Calu3 (cell line): ENCODE data around the gene UNC80. TPM values are rescaled to one million over a fixed set of nuclear protein-coding genes. Genes with fewer than 3 reads are reported as not detected.

Experiments
- Bru-seq: library from RNA; stranded (reverse); fragments of 400-500 nt; gene quantifications from one replicate; lab custom pipeline; 2021; lab: Mats Ljungman, UMichigan
- BruChase-seq, 2 experiments: library from RNA; stranded (reverse); fragments of 400-500 nt; gene quantifications; one replicate each; lab custom pipeline; 2021; lab: Mats Ljungman, UMichigan
- BruUV-seq: library from RNA; stranded (reverse); fragments of 400-500 nt; replicated peaks from 2 replicates; lab custom pipeline; 2021; lab: Mats Ljungman, UMichigan
- CTCF ChIA-PET: fragments of 300-600 bp; sonication (Branson Sonifier 250); formaldehyde crosslinking; loops from one replicate; lab custom pipeline; 2022; ENCODE audit warnings: antibody characterized with exemption; lab: Charles Lee
- DNase-seq: peaks from one replicate; pipeline ENCODE4 v3.0.0; 2022
- H3K27ac Mint-ChIP-seq: one replicate; pipeline ENCODE4 v1.8.0; 2022; ENCODE audit warnings: mixed read lengths; ENCODE audit not compliant: unreplicated experiment
- H3K27me3 Mint-ChIP-seq: one replicate; pipeline ENCODE4 v1.8.0; 2022; ENCODE audit warnings: mixed read lengths; ENCODE audit not compliant: unreplicated experiment
- H3K36me3 Mint-ChIP-seq: one replicate; pipeline ENCODE4 v1.8.0; 2022; ENCODE audit warnings: mild to moderate bottlenecking, moderate library complexity, mixed read lengths; ENCODE audit not compliant: insufficient read depth, unreplicated experiment
- H3K4me1 Mint-ChIP-seq: one replicate; pipeline ENCODE4 v1.8.0; 2022; ENCODE audit warnings: mild to moderate bottlenecking, low read depth, mixed read lengths; ENCODE audit not compliant: unreplicated experiment
- H3K4me3 Mint-ChIP-seq: one replicate; pipeline ENCODE4 v1.8.0; 2022; ENCODE audit warnings: mild to moderate bottlenecking, low read depth, moderate library complexity, mixed read lengths; ENCODE audit not compliant: unreplicated experiment
- H3K9me3 Mint-ChIP-seq: one replicate; pipeline ENCODE4 v1.8.0; 2022; ENCODE audit warnings: low read depth, mixed read lengths; ENCODE audit not compliant: unreplicated experiment
- CTCF ChIP-seq: fragments of 200-600 bp; IDR thresholded peaks from one replicate; pipeline ENCODE4 v1.8.0; 2022; ENCODE audit warnings: antibody characterized with exemption; ENCODE audit not compliant: unreplicated experiment
- intact Hi-C: fragments of 100-400 bp; cut with micrococcal nuclease; formaldehyde crosslinking; loops from one replicate; pipeline ENCODE4 v1.10.0; 2022; ENCODE audit not compliant: unreplicated experiment
- long read RNA-seq: library from polyadenylated mRNA; stranded (forward); transcript quantifications from one replicate; pipeline ENCODE4 v2.0.0, GENCODE V29; 2022
- total RNA-seq: library from RNA; stranded (reverse); gene quantifications from 2 replicates; pipeline ENCODE4 v1.2.3, GENCODE V29; 2022

Gene UNC80
- not detected in 2 replicates for total RNA-seq
- percentile 4 among the genes with signal in this experiment for Bru-seq, nascent RNA
- percentile 5 among the genes with signal in this experiment for BruChase-seq, experiment 1, labeled RNA remaining after a 6-hour chase
- percentile 7 among the genes with signal in this experiment for BruChase-seq, experiment 2, labeled RNA remaining after a 2-hour chase
- long read RNA-seq: 0 reads

GRCh38 chr2:209771474-209772289, at the start of gene UNC80:
Gene UNC80 (plus strand): TSS chr2:209771832. CDS start chr2:209772073, 241 bp downstream.
- intact Hi-C loops: no loop called here
- H3K4me3 Mint-ChIP-seq: peak within 1 kb of the TSS; percentile 62
- DNase-seq: peak; percentile 80
- peaks cover 7% of the 10 kb centered on the region for H3K4me1 Mint-ChIP-seq
- peaks cover 32% of the 10 kb centered on the region for H3K27me3 Mint-ChIP-seq
- no peaks in the 10 kb centered on the region for H3K9me3 Mint-ChIP-seq
- BruUV-seq: no TSS peak
- CTCF ChIA-PET: interaction anchor here (0.7 kb wide), 1 partner anchor 405 kb away, joined by 4 read pairs; no protein-coding TSS in a partner anchor
- H3K27ac Mint-ChIP-seq: no peak within 1 kb of the TSS
- no peaks in the 10 kb centered on the region for H3K36me3 Mint-ChIP-seq
- no peak for TF ChIP-seq CTCF

- Mint-ChIP-seq H3K27ac (no peak overlapping the region), H3K27me3 (no peaks in the 10 kb centered on the region), H3K4me3 (no peak overlapping the region), H3K4me1 (no peaks in the 10 kb centered on the region), H3K9me3 (no peaks in the 10 kb centered on the region), H3K36me3 (no peaks in the 10 kb centered on the region)
- no peak for DNase-seq
- TF ChIP-seq CTCF: no peak
- no TSS peak for BruUV-seq
- intact Hi-C loops: no loop called here
- CTCF ChIA-PET: no interaction called here
Measured at GRCh38 chr2:209726311-209726710, 45.3 kb upstream of the UNC80 start.

- H3K4me1 Mint-ChIP-seq: no peaks in the 10 kb centered on the region
- intact Hi-C loops: no loop called here
- no peak for TF ChIP-seq CTCF
- CTCF ChIA-PET: no interaction called here
- no peak overlapping the region for H3K4me3 Mint-ChIP-seq
- no peaks in the 10 kb centered on the region for H3K9me3 Mint-ChIP-seq
- no peak for DNase-seq
- BruUV-seq: no TSS peak
- no peaks in the 10 kb centered on the region for H3K36me3 Mint-ChIP-seq
- H3K27ac Mint-ChIP-seq: no peak overlapping the region
- H3K27me3 Mint-ChIP-seq: no peaks in the 10 kb centered on the region
Measured at GRCh38 chr2:209727077-209727476, 44.6 kb upstream of the UNC80 start.

- no peaks in the 10 kb centered on the region for H3K36me3 Mint-ChIP-seq
- peaks cover 13% of the 10 kb centered on the region for H3K27me3 Mint-ChIP-seq
- no peak overlapping the region for H3K4me3 Mint-ChIP-seq
- DNase-seq: no peak
- H3K27ac Mint-ChIP-seq: no peak overlapping the region
- intact Hi-C loops: no loop called here
- no peaks in the 10 kb centered on the region for H3K9me3 Mint-ChIP-seq
- TF ChIP-seq CTCF: no peak
- no peaks in the 10 kb centered on the region for H3K4me1 Mint-ChIP-seq
- BruUV-seq: no TSS peak
- CTCF ChIA-PET: no interaction called here
Measured at GRCh38 chr2:209734805-209735204, 36.8 kb upstream of the UNC80 start.
